GM19238 (cell line): ENCODE measurements around the gene FLT3.

Experiments
- DNase-seq: peaks from one replicate; pipeline ENCODE4 v3.0.0; 2011; ENCODE audit warnings: low spot score; ENCODE audit not compliant: insufficient read length

FLT3 gene

GRCh38 chr13:28001837-28002473 lies 98.4 kb downstream of the FLT3 start:
- DNase-seq: no peak

- DNase-seq: no peak
Measured at GRCh38 chr13:28001049-28001448, 99.3 kb downstream of the FLT3 start.

- DNase-seq: no peak
Measured at GRCh38 chr13:28000567-28000966, 99.8 kb downstream of the FLT3 start.

- DNase-seq: no peak
Measured at GRCh38 chr13:27997904-27998522, 102.4 kb downstream of the FLT3 start.

- no peak for DNase-seq
Measured at GRCh38 chr13:27991881-27992280, 108.5 kb downstream of the FLT3 start.

GRCh38 chr13:27988520-27988919 lies 111.9 kb downstream of the FLT3 start, which contains the start of gene URAD:
Gene URAD (minus strand): TSS chr13:27988693. CDS start chr13:27988637, 56 bp downstream.
- DNase-seq: no peak

- DNase-seq: no peak
Measured at GRCh38 chr13:27985600-27985999, 114.8 kb downstream of the FLT3 start.

GRCh38 chr13:27982361-27982760 lies 118.0 kb downstream of the FLT3 start:
- no peak for DNase-seq

GRCh38 chr13:27981006-27981708 lies 119.2 kb downstream of the FLT3 start:
- no peak for DNase-seq

GRCh38 chr13:27980280-27980998 lies 119.9 kb downstream of the FLT3 start:
- no peak for DNase-seq

GRCh38 chr13:27979765-27980279 lies 120.6 kb downstream of the FLT3 start:
- DNase-seq: no peak

- DNase-seq: no peak
Measured at GRCh38 chr13:27979001-27979643, 121.3 kb downstream of the FLT3 start.

GRCh38 chr13:27978301-27978968 lies 121.9 kb downstream of the FLT3 start:
- DNase-seq: no peak

- no peak for DNase-seq
Measured at GRCh38 chr13:27977476-27978300, 122.7 kb downstream of the FLT3 start.

GRCh38 chr13:27976362-27977091 lies 123.8 kb downstream of the FLT3 start:
- no peak for DNase-seq

- no peak for DNase-seq
Measured at GRCh38 chr13:27975564-27976361, 124.6 kb downstream of the FLT3 start.

GRCh38 chr13:27973961-27974662 lies 126.3 kb downstream of the FLT3 start:
- no peak for DNase-seq

- no peak for DNase-seq
Measured at GRCh38 chr13:27973291-27973690, 127.1 kb downstream of the FLT3 start.
